HepG2 (cell line): ENCODE measurements around the gene HOTAIR. TPM values are rescaled to one million over a fixed set of nuclear protein-coding genes. Genes with fewer than 3 reads are reported as not detected.
A peak's percentile ranks its signal among the peaks of the same experiment; 100 is the strongest.

Source experiments
- ARID5B ChIP-seq: IDR thresholded peaks from 2 replicates; pipeline ENCODE4 v1.4.0; 2020; ENCODE audit warnings: mild to moderate bottlenecking, missing genetic modification reagents
- CHCHD3 ChIP-seq: sonication (generic); formaldehyde crosslinking; IDR thresholded peaks from 2 replicates; pipeline ENCODE4 v1.8.0; 2022; ENCODE audit warnings: mild to moderate bottlenecking, missing genetic modification reagents, moderate library complexity
- ESRRA ChIP-seq: sonication (generic); formaldehyde crosslinking; IDR thresholded peaks from 2 replicates; pipeline ENCODE4 v1.5.1; 2020; ENCODE audit warnings: mild to moderate bottlenecking, low read depth, missing genetic modification reagents
- FOSL2 ChIP-seq: sonication (generic); formaldehyde crosslinking; IDR thresholded peaks from 2 replicates; pipeline ENCODE4 v1.4.0; 2020; ENCODE audit warnings: missing genetic modification reagents
- HDAC2 ChIP-seq: sonication (generic); formaldehyde crosslinking; IDR thresholded peaks from 2 replicates; pipeline ENCODE4 v1.4.0; 2020; ENCODE audit warnings: missing genetic modification reagents
- HINFP ChIP-seq: sonication (generic); formaldehyde crosslinking; IDR thresholded peaks from 2 replicates; pipeline ENCODE4 v1.4.0; 2020; ENCODE audit warnings: low read depth, mild to moderate bottlenecking, missing genetic modification reagents
- KDM1A ChIP-seq: IDR thresholded peaks from 2 replicates; pipeline ENCODE4 v1.6.1; 2016; ENCODE audit warnings: missing compliant biosample characterization
- NR3C1 ChIP-seq: sonication (generic); formaldehyde crosslinking; IDR thresholded peaks from 2 replicates; pipeline ENCODE4 v1.4.0; 2020; ENCODE audit warnings: missing genetic modification reagents
- PAX8 ChIP-seq: sonication (generic); formaldehyde crosslinking; IDR thresholded peaks from 2 replicates; pipeline ENCODE4 v1.8.0; 2022; ENCODE audit warnings: mild to moderate bottlenecking, missing genetic modification reagents, borderline replicate concordance
- RAD21 ChIP-seq: fragments of 450-650 bp; formaldehyde crosslinking; IDR thresholded peaks from 2 replicates; pipeline ENCODE4 v1.5.0; 2020; ENCODE audit warnings: mild to moderate bottlenecking
- RFX3 ChIP-seq: IDR thresholded peaks from 2 replicates; pipeline ENCODE4 v1.6.1; 2016; ENCODE audit warnings: missing biosample characterization, missing genetic modification reagents
- TBL1XR1 ChIP-seq: fragments of 150-350 bp; IDR thresholded peaks from 2 replicates; pipeline ENCODE4 v1.6.1; 2014; ENCODE audit warnings: borderline replicate concordance, low read length; ENCODE audit not compliant: partially characterized antibody
- THAP9 ChIP-seq: sonication (generic); formaldehyde crosslinking; IDR thresholded peaks from 2 replicates; pipeline ENCODE4; 2020; ENCODE audit warnings: missing genetic modification reagents, mild to moderate bottlenecking, borderline replicate concordance
- ZNF121 ChIP-seq: sonication (generic); formaldehyde crosslinking; IDR thresholded peaks from 2 replicates; pipeline ENCODE4 v1.5.0; 2020; ENCODE audit warnings: mild to moderate bottlenecking, missing genetic modification reagents
- ZNF251 ChIP-seq: sonication (generic); formaldehyde crosslinking; IDR thresholded peaks from 2 replicates; pipeline ENCODE4 v1.9.0; 2021; ENCODE audit warnings: mild to moderate bottlenecking, missing genetic modification reagents
- ZNF329 ChIP-seq: sonication (generic); formaldehyde crosslinking; IDR thresholded peaks from 2 replicates; pipeline ENCODE4 v1.9.0; 2021; ENCODE audit warnings: low read depth, mild to moderate bottlenecking, missing genetic modification reagents
- ZNF775 ChIP-seq: sonication (generic); formaldehyde crosslinking; IDR thresholded peaks from 2 replicates; pipeline ENCODE4 v1.4.0; 2020; ENCODE audit warnings: missing genetic modification reagents, mild to moderate bottlenecking, moderate library complexity, borderline replicate concordance
- polyA plus RNA-seq, 8 experiments: library from polyadenylated mRNA; depleted of rRNA in 3 of 8; stranded (reverse) in 7 of 8; unstranded in 1 of 8; fragments of >200 nt; fragmentation: Illumina TruSeq in 4 of 8; extraction: Trizol in 4 of 8; gene quantifications; 2 replicates each; pipeline versions ENCODE4 v1.2.1 to v1.2.3, GENCODE V29; 2011 to 2016; ENCODE audit warnings: low read depth in 4 of 8, missing spikeins in 1 of 8, mixed read lengths in 1 of 8; ENCODE audit not compliant: insufficient read depth in 1 of 8
- total RNA-seq, 5 experiments: library from RNA; depleted of rRNA; stranded (reverse); fragments of >200 nt; fragmentation: Illumina TruSeq; extraction: Trizol; gene quantifications; 2 replicates each; pipeline ENCODE4 v1.2.3, GENCODE V29; 2016; ENCODE audit warnings: low read depth in 1 of 5
- TF ChIP-seq, protein P1 (sequence below): sonication (generic); formaldehyde crosslinking; IDR thresholded peaks from 2 replicates; pipeline ENCODE4 v1.4.0; 2020; ENCODE audit warnings: missing genetic modification reagents, low read depth, mild to moderate bottlenecking, borderline replicate concordance
- TF ChIP-seq, protein P2 (sequence below): sonication (generic); formaldehyde crosslinking; IDR thresholded peaks from 2 replicates; pipeline ENCODE4 v1.5.0; 2020; ENCODE audit warnings: missing genetic modification reagents, mild to moderate bottlenecking, borderline replicate concordance

HOTAIR gene
- total and polyA plus RNA-seq, 2 of the 13 experiments (the other 11 are each of a cell fraction or from before 2014, with no cell fraction given): not detected

DNA sequence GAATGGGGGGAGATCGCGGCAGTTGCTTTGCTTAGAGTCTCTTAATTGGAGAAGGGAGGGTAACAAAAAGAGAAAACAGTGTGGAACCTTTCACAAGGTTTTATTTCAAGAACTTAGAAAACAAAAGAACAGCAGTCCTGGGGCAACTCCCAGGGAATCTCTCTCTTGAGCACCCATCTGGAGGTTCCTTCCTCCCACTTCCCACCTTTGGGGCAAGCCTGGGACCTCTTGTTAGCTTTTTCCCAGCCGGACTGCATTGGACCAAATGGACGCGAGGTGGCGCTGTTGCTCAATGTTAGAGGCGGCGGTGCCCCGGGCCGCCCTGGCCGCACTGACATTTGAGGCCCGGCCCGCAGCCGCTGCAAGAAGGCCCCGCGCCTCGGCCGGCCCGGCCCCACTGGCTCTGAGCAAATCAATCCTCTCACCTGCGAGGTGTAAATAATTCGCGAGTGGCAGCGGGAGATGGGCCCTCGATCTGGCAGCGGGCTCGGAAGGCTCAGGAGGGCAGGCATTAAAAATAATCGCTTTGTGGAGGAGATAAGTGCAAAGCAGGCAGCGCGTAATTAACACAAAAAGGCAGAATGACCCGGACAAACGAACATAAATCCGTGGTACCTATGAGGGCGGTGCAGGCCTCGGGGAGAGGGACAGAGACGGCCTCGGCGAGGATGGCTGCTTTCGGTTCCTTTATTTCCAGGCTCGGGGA is 31.3 kb upstream of the HOTAIR start (continued):
- no peak for TF ChIP-seq ARID5B (CRISPR knock-in tag)
- TF ChIP-seq ZNF121 (CRISPR knock-in tag): 0 out of 2 replicates have a peak, but pooled peaks have one; percentile 19
- TF ChIP-seq FOSL2 (CRISPR knock-in tag): no peak
- TF ChIP-seq, protein P1, sequence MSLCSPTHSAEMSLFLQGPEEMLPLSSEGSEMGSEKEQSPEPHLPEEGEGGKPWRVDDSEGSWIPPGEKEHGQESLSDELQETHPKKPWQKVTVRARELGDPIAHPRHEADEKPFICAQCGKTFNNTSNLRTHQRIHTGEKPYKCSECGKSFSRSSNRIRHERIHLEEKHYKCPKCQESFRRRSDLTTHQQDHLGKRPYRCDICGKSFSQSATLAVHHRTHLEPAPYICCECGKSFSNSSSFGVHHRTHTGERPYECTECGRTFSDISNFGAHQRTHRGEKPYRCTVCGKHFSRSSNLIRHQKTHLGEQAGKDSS (CRISPR knock-in tag): no peak
- no peak for TF ChIP-seq KDM1A (CRISPR knock-in tag)
- TF ChIP-seq HINFP (CRISPR knock-in tag): no peak
- no peak for TF ChIP-seq HDAC2 (CRISPR knock-in tag)
- TF ChIP-seq TBL1XR1: no peak
- no peak for TF ChIP-seq ZNF329
- TF ChIP-seq ZNF775 (CRISPR knock-in tag): no peak
- no peak for TF ChIP-seq ZNF251 (CRISPR knock-in tag)
- TF ChIP-seq, protein P2, sequence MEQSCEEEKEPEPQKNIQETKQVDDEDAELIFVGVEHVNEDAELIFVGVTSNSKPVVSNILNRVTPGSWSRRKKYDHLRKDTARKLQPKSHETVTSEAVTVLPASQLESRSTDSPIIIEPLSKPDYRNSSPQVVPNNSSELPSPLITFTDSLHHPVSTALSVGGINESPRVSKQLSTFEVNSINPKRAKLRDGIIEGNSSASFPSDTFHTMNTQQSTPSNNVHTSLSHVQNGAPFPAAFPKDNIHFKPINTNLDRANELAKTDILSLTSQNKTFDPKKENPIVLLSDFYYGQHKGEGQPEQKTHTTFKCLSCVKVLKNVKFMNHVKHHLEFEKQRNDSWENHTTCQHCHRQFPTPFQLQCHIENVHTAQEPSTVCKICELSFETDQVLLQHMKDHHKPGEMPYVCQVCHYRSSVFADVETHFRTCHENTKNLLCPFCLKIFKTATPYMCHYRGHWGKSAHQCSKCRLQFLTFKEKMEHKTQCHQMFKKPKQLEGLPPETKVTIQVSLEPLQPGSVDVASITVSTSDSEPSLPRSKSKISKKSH (CRISPR knock-in tag): no peak
- TF ChIP-seq RFX3 (CRISPR knock-in tag): no peak
- no peak for TF ChIP-seq NR3C1
- TF ChIP-seq CHCHD3: no peak
- TF ChIP-seq THAP9: no peak
- TF ChIP-seq PAX8 (CRISPR knock-in tag): no peak
- peak; percentile 96 for TF ChIP-seq RAD21 (CRISPR knock-in tag)
- TF ChIP-seq ESRRA (CRISPR knock-in tag): no peak
